Measurements from ENCODE around the gene SMIM8. TPM values are rescaled to one million over a fixed set of nuclear protein-coding genes. Genes with fewer than 3 reads are reported as not detected.

SMIM8 gene
- total RNA-seq, 1 experiment from 2014 or later = 6.6 TPM

- no peak overlapping the region for H3K23ac ChIP-seq (ENCODE audit: insufficient read length, low read depth, low read length)
- Mint-ChIP-seq H3K9me3 (peaks cover 4 to 9% of the 10 kb centered on the region in 2 experiments; a peak in 4 of 5 replicates), H3K27me3 (ENCODE audit: low read depth) (peaks cover 2% of the 10 kb centered on the region; the same call in 1 of the 2 replicates), H3K4me3 (no peak overlapping the region), H3K27ac (no peak overlapping the region), H3K4me1 (peaks cover 26 to 36% of the 10 kb centered on the region in 2 experiments), H3K36me3 (ENCODE audit: insufficient read depth in 1 of 3, low read depth in 3 of 3) (peaks cover 7 to 14% (median 12%) of the 10 kb centered on the region in 3 experiments)
- no peak for TF ChIP-seq CTCF (conservative IDR thresholded peaks at IDR 0.05)
- no peak overlapping the region for H4K91ac ChIP-seq (ENCODE audit: insufficient read length, low read depth, low read length)
- no peak overlapping the region for H2BK15ac ChIP-seq (ENCODE audit: low read depth, low read length)
- H3K18ac ChIP-seq (ENCODE audit: insufficient read length, low read depth, low read length) = no peak overlapping the region
- H3K23me2 ChIP-seq (ENCODE audit: insufficient read length, low read depth, low read length, poor library complexity, severe bottlenecking) = peaks cover 2% of the 10 kb centered on the region
- H3K27ac ChIP-seq (ENCODE audit: insufficient read length, low read depth, low read length) = no peak overlapping the region
- no peak overlapping the region for H2BK20ac ChIP-seq (ENCODE audit: low read depth, low read length, poor library complexity, severe bottlenecking)
- H4K20me1 ChIP-seq (ENCODE audit: control insufficient read depth, insufficient read depth, insufficient read length) = no peaks in the 10 kb centered on the region
- no peaks in the 10 kb centered on the region for H3K9me3 ChIP-seq (ENCODE audit: control insufficient read depth, low read depth, low read length)
- no peaks in the 10 kb centered on the region; the same call in 1 of the 2 replicates for H3K4me1 ChIP-seq (ENCODE audit: insufficient read depth, low read length)
- no peak for DNase-seq
- H2BK120ac ChIP-seq (ENCODE audit: low read depth, low read length, poor library complexity, severe bottlenecking) = no peak overlapping the region
- H3K79me2 ChIP-seq (ENCODE audit: insufficient read depth, low read length) = no peaks in the 10 kb centered on the region
- H3K9ac ChIP-seq (ENCODE audit: extremely low read depth, insufficient read length, low read length) = no peak overlapping the region
- no peak overlapping the region for H4K8ac ChIP-seq (replicated peaks; ENCODE audit: insufficient read length, low read depth, low read length)
- H4K5ac ChIP-seq (ENCODE audit: insufficient read length, low read depth, low read length) = no peak overlapping the region
- H2BK5ac ChIP-seq (ENCODE audit: insufficient read length, low read length) = no peak overlapping the region
- H3K79me1 ChIP-seq (ENCODE audit: insufficient read depth, low read depth, low read length, poor library complexity, severe bottlenecking) = no peaks in the 10 kb centered on the region
- H3K4ac ChIP-seq (ENCODE audit: low read depth, low read length) = no peak overlapping the region
- H3T11ph ChIP-seq (ENCODE audit: low read length) = no peak overlapping the region
- no peak overlapping the region for H3K4me2 ChIP-seq (ENCODE audit: insufficient read depth, insufficient read length, low read length)
- H3K27me3 ChIP-seq (ENCODE audit: insufficient read depth, low read length) = no peaks in the 10 kb centered on the region
- H2AFZ ChIP-seq (ENCODE audit: low read length) = no peak overlapping the region
- no peak overlapping the region for H3K56ac ChIP-seq (ENCODE audit: insufficient read length, low read depth, low read length)
- H2AK5ac ChIP-seq (ENCODE audit: insufficient read length, low read length) = no peak overlapping the region
- no peak overlapping the region for H2BK12ac ChIP-seq (ENCODE audit: insufficient read length, low read depth, low read length)
- no peak overlapping the region for H3K14ac ChIP-seq (ENCODE audit: insufficient read depth, low read length)
Observed at GRCh38 chr6:87330961-87331360, 8.6 kb downstream of the SMIM8 start.

All from H9 (cell line).